Aorta (tissue), 5 donors: Measurements from ENCODE around the gene SPTBN4. TPM values are rescaled to one million over a fixed set of nuclear protein-coding genes. Genes with fewer than 3 reads are reported as not detected.
"Not testable (repeated sequence)": the region's sequence is repeated elsewhere in the genome, so short reads cannot be mapped to it uniquely, and the experiment has no call there.

Experiments
- ATAC-seq: fragments of 200-7000 bp; cut with Tn5 transposase; one replicate; pipeline ENCODE4 v1.9.1; 2022; ENCODE audit warnings: moderate library complexity; ENCODE audit not compliant: low FRiP score
- DNase-seq, 2 donors: peaks; one replicate each; pipeline ENCODE4 v3.0.0-alpha.2; 2020
- H3K27ac ChIP-seq, 2 donors: one replicate each; pipeline ENCODE4 v1.5.1; 2013; ENCODE audit warnings: low read length in 2 of 2, mild to moderate bottlenecking in 2 of 2, moderate library complexity in 2 of 2, control low read depth in 1 of 2, inconsistent platforms in 1 of 2, low read depth in 1 of 2
- H3K27me3 ChIP-seq, 2 donors: one replicate each; pipeline ENCODE4 v1.6.1; 2013; ENCODE audit warnings: control low read depth in 1 of 2, low read length in 1 of 2, mild to moderate bottlenecking in 1 of 2, moderate library complexity in 1 of 2; ENCODE audit not compliant: insufficient read depth in 2 of 2, control insufficient read depth in 1 of 2
- H3K36me3 ChIP-seq, 2 donors: one replicate each; pipeline ENCODE4 v1.6.1; 2013; ENCODE audit warnings: control low read depth in 1 of 2, low read length in 1 of 2, mild to moderate bottlenecking in 1 of 2; ENCODE audit not compliant: insufficient read depth in 2 of 2, control insufficient read depth in 1 of 2
- H3K4me1 ChIP-seq, 2 donors: one replicate each; pipeline ENCODE4 v1.6.1; 2013; ENCODE audit warnings: low read length in 2 of 2, control low read depth in 1 of 2, mild to moderate bottlenecking in 1 of 2, moderate library complexity in 1 of 2; ENCODE audit not compliant: insufficient read depth in 2 of 2, control insufficient read depth in 1 of 2
- H3K4me3 ChIP-seq, 2 donors: one replicate each; pipeline ENCODE4 v1.5.1; 2013; ENCODE audit warnings: low read length in 2 of 2, control low read depth in 1 of 2, mild to moderate bottlenecking in 1 of 2
- H3K9me3 ChIP-seq: one replicate; pipeline ENCODE4 v1.6.1; 2013; ENCODE audit warnings: mild to moderate bottlenecking, low read length; ENCODE audit not compliant: control insufficient read depth
- WGBS, 2 donors: extraction: QIAGEN DNeasy Blood & Tissue Kit; methylation state at CpG; one replicate each; pipeline ENCODE4 v1.1.7; 2013; 5-methylcytosine and 5-hydroxymethylcytosine counted together
- intact Hi-C, 2 donors: fragments of 100-400 bp; cut with DNase I; formaldehyde crosslinking; loops; one replicate each; pipeline versions ENCODE4 v1.14.2 to v1.15.0; 2022
- polyA plus RNA-seq, 2 donors: library from polyadenylated mRNA; stranded (reverse); fragments of 200-250 nt; gene quantifications; one replicate each; pipeline ENCODE4 v1.2.3, GENCODE V29; 2013
- total RNA-seq, 2 donors: library from RNA; stranded (reverse); fragmentation: NEBNext Ultra II Directional; extraction: Animal tissue kit (Norgen Biotek cat#: 25700); gene quantifications; one replicate each; pipeline ENCODE4 v1.2.1, GENCODE V29; 2021
- donor health status: healthy with polysubstance abuse.
- donor health status: Bipolar disorder and iron deficiency.
- donor health status: DM: no; HTN: no; CAD: no.
- donor health status: DM: no; HTN: no; CAD: no.
- donor health status: DM: yes; HTN: yes; CAD: no.

Gene SPTBN4
- total and polyA plus RNA-seq, 4 donors = 0.25 to 4.1 (median 2.5) TPM

- H3K4me1 ChIP-seq = no peaks in the 10 kb centered on the region
- ATAC-seq (no peak), DNase-seq (no peak)
- 90 to 92% methylated on average over 3 of the region's 3 CpGs for WGBS, 2 donors
- no peaks in the 10 kb centered on the region for H3K9me3 ChIP-seq
- H3K4me3 ChIP-seq = no peak overlapping the region
- no peak overlapping the region for H3K27ac ChIP-seq
- H3K36me3 ChIP-seq = no peaks in the 10 kb centered on the region
- intact Hi-C loops = no loop called here
- no peaks in the 10 kb centered on the region for H3K27me3 ChIP-seq
These were observed 19.2 kb downstream of the SPTBN4 start for GRCh38 chr19:40486017-40486416.

- ATAC-seq (no peak), DNase-seq (no peak)
- WGBS, 2 donors = 59 to 75% methylated on average over 25 of the region's 25 CpGs
- Histone ChIP-seq H3K4me1 (no peaks in the 10 kb centered on the region), H3K4me3 (no peak overlapping the region), H3K27ac (no peak overlapping the region), H3K27me3 (no peaks in the 10 kb centered on the region), H3K36me3 (no peaks in the 10 kb centered on the region), H3K9me3 (no peaks in the 10 kb centered on the region)
- intact Hi-C loops = no loop called here
These were observed 23.1 kb downstream of the SPTBN4 start for GRCh38 chr19:40489882-40490230.

GRCh38 chr19:40492274-40492673 is 25.5 kb downstream of the SPTBN4 start:
- whole genome bisulfite sequencing, 2 donors = 97 to 98% methylated on average over 3 of the region's 3 CpGs
- intact Hi-C loops = no loop called here
- no peaks in the 10 kb centered on the region for H3K36me3 ChIP-seq

GRCh38 chr19:40493778-40494177 is 27.0 kb downstream of the SPTBN4 start:
- Histone ChIP-seq H3K4me3 (no peak overlapping the region), H3K27ac (no peak overlapping the region), H3K27me3 (no peaks in the 10 kb centered on the region), H3K9me3 (no peaks in the 10 kb centered on the region), H3K36me3 (no peaks in the 10 kb centered on the region), H3K4me1 (no peaks in the 10 kb centered on the region)
- no peak for ATAC-seq
- intact Hi-C loops = no loop called here
- no peak for DNase-seq
- WGBS, 2 donors = 75% methylated on average over 4 of the region's 4 CpGs

More at GRCh38 chr19:40492274-40492673, 25.5 kb downstream of the SPTBN4 start:
- ATAC-seq = no peak
- DNase-seq = no peak
- Histone ChIP-seq H3K9me3 (no peaks in the 10 kb centered on the region), H3K4me3 (no peak overlapping the region), H3K27me3 (no peaks in the 10 kb centered on the region), H3K27ac (no peak overlapping the region), H3K4me1 (no peaks in the 10 kb centered on the region)

DNA sequence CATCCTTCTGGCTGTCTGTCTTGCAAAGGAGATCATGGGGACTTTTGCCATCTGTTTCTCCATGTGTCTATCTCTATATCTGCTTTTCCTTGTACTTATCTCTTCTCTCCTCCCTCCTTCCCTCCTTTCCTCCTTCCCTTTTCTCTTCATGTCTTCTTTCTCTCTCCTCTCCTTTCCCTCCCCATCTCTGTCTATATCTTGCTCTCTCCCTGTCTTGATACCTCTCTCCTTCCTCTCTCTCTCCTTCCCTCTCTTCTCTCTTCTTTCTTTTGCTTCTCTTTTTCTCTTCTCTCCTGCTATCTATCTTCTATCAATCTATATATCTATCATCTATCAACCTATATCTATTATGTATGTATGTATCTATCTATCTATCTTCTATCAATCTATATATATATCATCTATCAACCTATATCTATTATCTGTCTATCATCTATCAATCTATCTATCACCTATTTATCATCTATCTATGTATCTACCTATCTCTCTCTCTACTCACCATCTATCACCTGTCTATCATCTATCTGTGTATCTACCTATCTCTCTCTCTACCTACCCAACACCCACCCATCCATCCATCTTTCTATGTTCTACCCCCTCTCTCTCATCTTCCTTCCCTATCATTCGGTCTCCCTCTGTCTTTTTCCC is 27.5 kb downstream of the SPTBN4 start:
- no peaks in the 10 kb centered on the region for H3K27me3 ChIP-seq
- no peaks in the 10 kb centered on the region for H3K36me3 ChIP-seq
- DNase-seq (no peak), ATAC-seq (no peak)
- WGBS, 2 donors = 87 to 94% methylated on average over 1 of the region's 1 CpG
- no peaks in the 10 kb centered on the region for H3K4me1 ChIP-seq
- intact Hi-C loops = no loop called here
- H3K27ac ChIP-seq = no peak overlapping the region
- no peak overlapping the region for H3K4me3 ChIP-seq
- H3K9me3 ChIP-seq = no peaks in the 10 kb centered on the region

- Histone ChIP-seq H3K36me3 (no peaks in the 10 kb centered on the region), H3K4me1 (no peaks in the 10 kb centered on the region), H3K9me3 (no peaks in the 10 kb centered on the region), H3K4me3 (no peak overlapping the region), H3K27me3 (no peaks in the 10 kb centered on the region), H3K27ac (no peak overlapping the region)
- no peak for ATAC-seq
- intact Hi-C loops = no loop called here
- DNase-seq = no peak
- 89 to 90% methylated on average over 12 of the region's 12 CpGs for whole genome bisulfite sequencing, 2 donors
These were observed 30.4 kb downstream of the SPTBN4 start for GRCh38 chr19:40497214-40497613.

DNA sequence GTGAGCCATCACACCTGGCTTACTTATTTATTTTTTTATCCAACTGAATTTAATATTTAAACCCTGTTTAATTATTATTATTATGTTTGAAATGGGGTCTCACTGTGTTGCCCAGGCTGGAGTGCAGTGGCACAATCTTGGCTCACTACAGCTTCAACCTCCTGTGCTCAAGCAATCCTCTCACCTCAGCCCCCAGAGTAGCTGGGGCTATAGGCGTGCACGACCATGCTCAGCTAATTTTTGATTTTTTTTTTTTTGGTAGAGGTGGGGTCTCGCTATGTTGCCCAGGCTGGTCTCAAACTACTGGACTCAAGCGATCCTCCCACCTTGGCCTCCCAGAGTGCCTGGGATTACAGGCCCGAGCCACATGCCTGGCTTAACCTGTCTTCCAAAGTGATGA is 32.5 kb downstream of the SPTBN4 start:
- intact Hi-C loops = no loop called here
- ATAC-seq (no peak), DNase-seq (no peak)
- no peaks in the 10 kb centered on the region for H3K36me3 ChIP-seq
- H3K4me3 ChIP-seq = no peak overlapping the region
- no peaks in the 10 kb centered on the region for H3K9me3 ChIP-seq
- no peaks in the 10 kb centered on the region for H3K27me3 ChIP-seq
- H3K27ac ChIP-seq = no peak overlapping the region
- 94 to 95% methylated on average over 5 of the region's 5 CpGs for WGBS, 2 donors
- H3K4me1 ChIP-seq = no peaks in the 10 kb centered on the region

GRCh38 chr19:40500678-40501530 is 34.1 kb downstream of the SPTBN4 start:
- intact Hi-C loops, H3K4me3 ChIP-seq, H3K4me1 ChIP-seq, ATAC-seq, DNase-seq, H3K27ac ChIP-seq, H3K36me3 ChIP-seq, H3K27me3 ChIP-seq, H3K9me3 ChIP-seq: not testable (repeated sequence)
- 93 to 94% methylated on average over 8 of the region's 8 CpGs for WGBS, 2 donors

GRCh38 chr19:40501599-40501998 is 34.8 kb downstream of the SPTBN4 start:
- H3K36me3 ChIP-seq = no peaks in the 10 kb centered on the region
- no peaks in the 10 kb centered on the region for H3K27me3 ChIP-seq
- no peak for DNase-seq
- intact Hi-C loops = no loop called here
- H3K9me3 ChIP-seq = no peaks in the 10 kb centered on the region
- H3K4me1 ChIP-seq = no peaks in the 10 kb centered on the region
- ATAC-seq = no peak
- H3K27ac ChIP-seq = no peak overlapping the region
- H3K4me3 ChIP-seq = no peak overlapping the region
- 85 to 94% methylated on average over 4 of the region's 4 CpGs for WGBS, 2 donors
